Ishikawa (cell line): Measurements from ENCODE around the gene MYRIP.

Source experiments
- CEBPB ChIP-seq: IDR thresholded peaks from 2 replicates; pipeline ENCODE4 v1.6.1; 2012
- CREB1 ChIP-seq: IDR thresholded peaks from 2 replicates; pipeline ENCODE4 v1.6.1; 2012; ENCODE audit warnings: low read depth
- EGR1 ChIP-seq: IDR thresholded peaks from 2 replicates; pipeline ENCODE4 v1.6.1; 2012
- EP300 ChIP-seq: IDR thresholded peaks from 2 replicates; pipeline ENCODE4 v1.6.1; 2012; ENCODE audit warnings: borderline replicate concordance
- FOXM1 ChIP-seq: IDR thresholded peaks from 2 replicates; pipeline ENCODE4 v1.6.1; 2012; ENCODE audit warnings: low read depth, borderline replicate concordance
- MAX ChIP-seq: IDR thresholded peaks from 2 replicates; pipeline ENCODE4 v1.6.1; 2012
- NFIC ChIP-seq: IDR thresholded peaks from 2 replicates; pipeline ENCODE4 v1.6.1; 2012
- RAD21 ChIP-seq: IDR thresholded peaks from 2 replicates; pipeline ENCODE4 v1.6.1; 2012; ENCODE audit warnings: low read depth
- REST ChIP-seq: IDR thresholded peaks from 2 replicates; pipeline ENCODE4 v1.6.1; 2012; ENCODE audit warnings: low read depth, mild to moderate bottlenecking
- TAF1 ChIP-seq: IDR thresholded peaks from 2 replicates; pipeline ENCODE4 v1.6.1; 2012; ENCODE audit warnings: low read depth, mild to moderate bottlenecking
- TCF12 ChIP-seq: IDR thresholded peaks from 2 replicates; pipeline ENCODE4 v1.6.1; 2012; ENCODE audit warnings: low read depth
- TEAD4 ChIP-seq: IDR thresholded peaks from 2 replicates; pipeline ENCODE4 v1.6.1; 2012
- YY1 ChIP-seq: IDR thresholded peaks from 2 replicates; pipeline ENCODE4 v1.6.1; 2012; ENCODE audit warnings: low read depth
- ZBTB7A ChIP-seq: IDR thresholded peaks from 2 replicates; pipeline ENCODE4 v1.6.1; 2012; ENCODE audit warnings: low read depth
- TF ChIP-seq, protein P1 (sequence below): IDR thresholded peaks from 2 replicates; pipeline ENCODE4 v1.6.1; 2012

The MYRIP gene

GRCh38 chr3:40258064-40258463 lies 448.7 kb downstream of the MYRIP start:
- no peak for TF ChIP-seq CEBPB
- no peak for TF ChIP-seq ZBTB7A
- TF ChIP-seq EGR1 = no peak
- TF ChIP-seq EP300 = no peak
- TF ChIP-seq TEAD4 = no peak
- TF ChIP-seq CREB1 = no peak
- TF ChIP-seq, protein P1, sequence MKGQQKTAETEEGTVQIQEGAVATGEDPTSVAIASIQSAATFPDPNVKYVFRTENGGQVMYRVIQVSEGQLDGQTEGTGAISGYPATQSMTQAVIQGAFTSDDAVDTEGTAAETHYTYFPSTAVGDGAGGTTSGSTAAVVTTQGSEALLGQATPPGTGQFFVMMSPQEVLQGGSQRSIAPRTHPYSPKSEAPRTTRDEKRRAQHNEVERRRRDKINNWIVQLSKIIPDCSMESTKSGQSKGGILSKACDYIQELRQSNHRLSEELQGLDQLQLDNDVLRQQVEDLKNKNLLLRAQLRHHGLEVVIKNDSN = no peak
- TF ChIP-seq YY1 = no peak
- no peak for TF ChIP-seq RAD21
- no peak for TF ChIP-seq TCF12
- TF ChIP-seq FOXM1 = no peak
- no peak for TF ChIP-seq NFIC
- TF ChIP-seq MAX = no peak
- no peak for TF ChIP-seq REST
- TF ChIP-seq TAF1 = no peak

GRCh38 chr3:40258555-40258954 lies 449.1 kb downstream of the MYRIP start:
- TF ChIP-seq YY1 (no peak), CEBPB (no peak), NFIC (no peak), TEAD4 (no peak), EGR1 (no peak), CREB1 (no peak), REST (no peak)

- TF ChIP-seq RAD21 = no peak
- TF ChIP-seq TCF12 = no peak
- no peak for TF ChIP-seq YY1
- TF ChIP-seq CEBPB = no peak
- TF ChIP-seq, protein P1 = no peak
- no peak for TF ChIP-seq MAX
- TF ChIP-seq NFIC = no peak
- TF ChIP-seq CREB1 = no peak
- no peak for TF ChIP-seq EP300
- TF ChIP-seq REST = no peak
- TF ChIP-seq TEAD4 = no peak
- no peak for TF ChIP-seq ZBTB7A
- TF ChIP-seq EGR1 = no peak
- TF ChIP-seq FOXM1 = no peak
- no peak for TF ChIP-seq TAF1
Observed at GRCh38 chr3:40262331-40262730, 452.9 kb downstream of the MYRIP start.

GRCh38 chr3:40264451-40264850 lies 455.0 kb downstream of the MYRIP start:
- TF ChIP-seq RAD21 = no peak
- TF ChIP-seq CREB1 = no peak
- TF ChIP-seq YY1 = no peak
- TF ChIP-seq EP300 = no peak
- no peak for TF ChIP-seq EGR1
- no peak for TF ChIP-seq REST
- TF ChIP-seq TCF12 = no peak
- TF ChIP-seq TEAD4 = no peak
- TF ChIP-seq MAX = no peak
- TF ChIP-seq, protein P1 = no peak
- TF ChIP-seq NFIC = no peak
- TF ChIP-seq TAF1 = no peak
- no peak for TF ChIP-seq CEBPB
